Measurements from ENCODE around the gene CACNA1C.

DNA sequence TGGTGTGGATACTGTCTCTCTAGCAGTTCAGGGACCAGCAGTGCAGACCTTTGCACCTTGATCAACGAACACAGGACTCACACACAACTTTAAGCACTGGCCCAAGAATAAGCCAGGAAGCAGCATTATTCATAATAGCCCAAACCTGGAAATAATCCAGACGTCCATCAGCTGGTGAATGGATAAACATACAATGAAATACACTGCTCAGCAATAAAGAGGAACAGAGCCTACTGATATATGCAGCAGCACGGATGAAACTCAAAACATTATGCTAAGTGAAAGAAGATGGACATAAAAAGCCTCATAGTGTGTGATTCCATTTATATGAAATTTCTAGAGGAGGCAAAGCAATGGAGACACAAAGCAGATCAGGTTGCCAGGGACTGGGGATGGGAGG is 438.0 kb downstream of the CACNA1C start:
- TF ChIP-seq EP300 (IDR thresholded peaks at IDR 0.05): no peak
- TF ChIP-seq, protein P1, sequence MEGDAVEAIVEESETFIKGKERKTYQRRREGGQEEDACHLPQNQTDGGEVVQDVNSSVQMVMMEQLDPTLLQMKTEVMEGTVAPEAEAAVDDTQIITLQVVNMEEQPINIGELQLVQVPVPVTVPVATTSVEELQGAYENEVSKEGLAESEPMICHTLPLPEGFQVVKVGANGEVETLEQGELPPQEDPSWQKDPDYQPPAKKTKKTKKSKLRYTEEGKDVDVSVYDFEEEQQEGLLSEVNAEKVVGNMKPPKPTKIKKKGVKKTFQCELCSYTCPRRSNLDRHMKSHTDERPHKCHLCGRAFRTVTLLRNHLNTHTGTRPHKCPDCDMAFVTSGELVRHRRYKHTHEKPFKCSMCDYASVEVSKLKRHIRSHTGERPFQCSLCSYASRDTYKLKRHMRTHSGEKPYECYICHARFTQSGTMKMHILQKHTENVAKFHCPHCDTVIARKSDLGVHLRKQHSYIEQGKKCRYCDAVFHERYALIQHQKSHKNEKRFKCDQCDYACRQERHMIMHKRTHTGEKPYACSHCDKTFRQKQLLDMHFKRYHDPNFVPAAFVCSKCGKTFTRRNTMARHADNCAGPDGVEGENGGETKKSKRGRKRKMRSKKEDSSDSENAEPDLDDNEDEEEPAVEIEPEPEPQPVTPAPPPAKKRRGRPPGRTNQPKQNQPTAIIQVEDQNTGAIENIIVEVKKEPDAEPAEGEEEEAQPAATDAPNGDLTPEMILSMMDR (IDR thresholded peaks at IDR 0.05): no peak

Measured in tibial nerve (tissue), 4 donors.